ENCODE measurements around the gene PTBP3. TPM values are rescaled to one million over a fixed set of nuclear protein-coding genes. Genes with fewer than 3 reads are reported as not detected.
"Not testable (repeated sequence)": the region's sequence is repeated elsewhere in the genome, so short reads cannot be mapped to it uniquely, and the experiment has no call there.

PTBP3 gene
- total and polyA plus RNA-seq, 2 donors (not counting 1 experiment from before 2014, with no cell fraction given): 16.7 to 28.7 TPM

GRCh38 chr9:112366591-112366990 is 33.2 kb upstream of the PTBP3 start:
- H3K36me3 ChIP-seq (ENCODE audit: control insufficient read depth, insufficient read depth, low read length): no peaks in the 10 kb centered on the region
- peak in 1 of 2 donors; percentile 13 for TF ChIP-seq CTCF (conservative IDR thresholded peaks at IDR 0.05 in 1 of 2, IDR thresholded peaks at IDR 0.05 in 1 of 2; ENCODE audit: low read depth in 1 of 2, low read length in 2 of 2)
- no peak for TF ChIP-seq EZH2 (IDR thresholded peaks at IDR 0.05; ENCODE audit: low read length, missing control alignments)
- no peak overlapping the region for H3K27ac ChIP-seq (ENCODE audit: insufficient read depth, low read length)
- no peak overlapping the region for H3K4me2 ChIP-seq (ENCODE audit: extremely low read depth, insufficient read depth, low read length)
- H3K4me1 ChIP-seq (ENCODE audit: control insufficient read depth, extremely low read depth, insufficient read depth, low read length): peaks cover 1% of the 10 kb centered on the region
- no peak overlapping the region for H2AFZ ChIP-seq (ENCODE audit: low read length)
- no peak overlapping the region for H3K4me3 ChIP-seq (replicated peaks in 1 of 4; ENCODE audit: control extremely low read depth in 1 of 4, insufficient read depth in 1 of 4, low read depth in 3 of 4, low read length in 4 of 4)
- H3K27me3 ChIP-seq (ENCODE audit: control insufficient read depth, insufficient read depth, low read length): no peaks in the 10 kb centered on the region
- no peaks in the 10 kb centered on the region for H3K9me3 ChIP-seq (ENCODE audit: control insufficient read depth, insufficient read depth, low read depth, low read length)
- H3K79me2 ChIP-seq (ENCODE audit: control insufficient read depth, insufficient read depth, low read length): no peaks in the 10 kb centered on the region
- DNase-seq (ENCODE audit: low read depth in 2 of 2): no peak
- no peaks in the 10 kb centered on the region for H4K20me1 ChIP-seq (ENCODE audit: control insufficient read depth, extremely low read depth, insufficient read depth, low read length)
- H3K9ac ChIP-seq (ENCODE audit: insufficient read depth, low read length): no peak overlapping the region

GRCh38 chr9:112365257-112365656 is 31.8 kb upstream of the PTBP3 start:
- not testable (repeated sequence) for H4K20me1 ChIP-seq (ENCODE audit: control insufficient read depth, extremely low read depth, insufficient read depth, low read length); H3K9me3 ChIP-seq (ENCODE audit: control insufficient read depth, insufficient read depth, low read depth, low read length); H2AFZ ChIP-seq (ENCODE audit: low read length); H3K9ac ChIP-seq (ENCODE audit: insufficient read depth, low read length); DNase-seq (ENCODE audit: low read depth in 2 of 2); H3K27me3 ChIP-seq (ENCODE audit: control insufficient read depth, insufficient read depth, low read length); H3K4me2 ChIP-seq (ENCODE audit: extremely low read depth, insufficient read depth, low read length); H3K4me1 ChIP-seq (ENCODE audit: control insufficient read depth, extremely low read depth, insufficient read depth, low read length); H3K27ac ChIP-seq (ENCODE audit: insufficient read depth, low read length); H3K36me3 ChIP-seq (ENCODE audit: control insufficient read depth, insufficient read depth, low read length); H3K4me3 ChIP-seq (replicated peaks in 1 of 4; ENCODE audit: control extremely low read depth in 1 of 4, insufficient read depth in 1 of 4, low read depth in 3 of 4, low read length in 4 of 4); H3K79me2 ChIP-seq (ENCODE audit: control insufficient read depth, insufficient read depth, low read length)

GRCh38 chr9:112364761-112365160 is 31.3 kb upstream of the PTBP3 start:
- no peak overlapping the region for H3K4me2 ChIP-seq (ENCODE audit: extremely low read depth, insufficient read depth, low read length)
- no peak for DNase-seq (ENCODE audit: low read depth in 2 of 2)
- no peaks in the 10 kb centered on the region for H4K20me1 ChIP-seq (ENCODE audit: control insufficient read depth, extremely low read depth, insufficient read depth, low read length)
- H3K4me1 ChIP-seq (ENCODE audit: control insufficient read depth, extremely low read depth, insufficient read depth, low read length): peaks cover 2% of the 10 kb centered on the region
- no peak overlapping the region for H3K9ac ChIP-seq (ENCODE audit: insufficient read depth, low read length)
- H3K4me3 ChIP-seq (replicated peaks in 1 of 4; ENCODE audit: control extremely low read depth in 1 of 4, insufficient read depth in 1 of 4, low read depth in 3 of 4, low read length in 4 of 4): no peak overlapping the region
- H3K27ac ChIP-seq (ENCODE audit: insufficient read depth, low read length): no peak overlapping the region
- no peaks in the 10 kb centered on the region for H3K79me2 ChIP-seq (ENCODE audit: control insufficient read depth, insufficient read depth, low read length)
- no peaks in the 10 kb centered on the region for H3K9me3 ChIP-seq (ENCODE audit: control insufficient read depth, insufficient read depth, low read depth, low read length)
- TF ChIP-seq EZH2 (IDR thresholded peaks at IDR 0.05; ENCODE audit: low read length, missing control alignments) (no peak), CTCF (conservative IDR thresholded peaks at IDR 0.05 in 1 of 2, IDR thresholded peaks at IDR 0.05 in 1 of 2; ENCODE audit: low read depth in 1 of 2, low read length in 2 of 2) (no peak)
- no peak overlapping the region for H2AFZ ChIP-seq (ENCODE audit: low read length)
- no peaks in the 10 kb centered on the region for H3K27me3 ChIP-seq (ENCODE audit: control insufficient read depth, insufficient read depth, low read length)
- no peaks in the 10 kb centered on the region for H3K36me3 ChIP-seq (ENCODE audit: control insufficient read depth, insufficient read depth, low read length)

Data from fibroblast of lung (primary cell).